BJ (cell line): ENCODE results near the gene LARP6. TPM values are rescaled to one million over a fixed set of nuclear protein-coding genes. Genes with fewer than 3 reads are reported as not detected.

Experiments
- CTCF ChIA-PET: fragments of 350-600 bp; formaldehyde crosslinking; extraction: SDS; loops from one replicate; lab custom pipeline; 2021; ENCODE audit warnings: antibody characterized with exemption, inconsistent platforms; lab: Yijun Ruan, JAX
- POLR2A ChIA-PET: fragments of 300-600 bp; sonication (Branson Sonifier 250); formaldehyde crosslinking; extraction: SDS; loops from one replicate; lab custom pipeline; 2021; ENCODE audit warnings: antibody characterized with exemption; lab: Charles Lee
- DNase-seq: peaks from one replicate; pipeline ENCODE4 v3.0.0-alpha.2; 2011; ENCODE audit warnings: low read depth
- H3K27me3 ChIP-seq: 2 replicates; pipeline ENCODE4 v1.6.0; 2011; ENCODE audit warnings: low read length; ENCODE audit not compliant: control insufficient read depth, insufficient read depth
- H3K36me3 ChIP-seq: 2 replicates; pipeline ENCODE4 v1.5.1; 2011; ENCODE audit warnings: low read length; ENCODE audit not compliant: control insufficient read depth, insufficient read depth
- H3K4me3 ChIP-seq: 2 replicates; pipeline ENCODE4 v1.5.1; 2011; ENCODE audit warnings: low read depth, mild to moderate bottlenecking, control low read depth, low read length
- CTCF ChIP-seq: IDR thresholded peaks from 2 replicates; pipeline ENCODE4 v1.5.1; 2011; ENCODE audit warnings: low read depth, mild to moderate bottlenecking, control low read depth, inconsistent platforms, low read length, moderate library complexity; ENCODE audit not compliant: insufficient read depth
- polyA plus RNA-seq: library from polyadenylated mRNA; depleted of rRNA; stranded (reverse); fragments of >200 nt; gene quantifications from 2 replicates; pipeline ENCODE4 v1.2.3, GENCODE V29; 2011

Gene LARP6
- polyA plus RNA-seq, 1 experiment: 108 TPM

DNA sequence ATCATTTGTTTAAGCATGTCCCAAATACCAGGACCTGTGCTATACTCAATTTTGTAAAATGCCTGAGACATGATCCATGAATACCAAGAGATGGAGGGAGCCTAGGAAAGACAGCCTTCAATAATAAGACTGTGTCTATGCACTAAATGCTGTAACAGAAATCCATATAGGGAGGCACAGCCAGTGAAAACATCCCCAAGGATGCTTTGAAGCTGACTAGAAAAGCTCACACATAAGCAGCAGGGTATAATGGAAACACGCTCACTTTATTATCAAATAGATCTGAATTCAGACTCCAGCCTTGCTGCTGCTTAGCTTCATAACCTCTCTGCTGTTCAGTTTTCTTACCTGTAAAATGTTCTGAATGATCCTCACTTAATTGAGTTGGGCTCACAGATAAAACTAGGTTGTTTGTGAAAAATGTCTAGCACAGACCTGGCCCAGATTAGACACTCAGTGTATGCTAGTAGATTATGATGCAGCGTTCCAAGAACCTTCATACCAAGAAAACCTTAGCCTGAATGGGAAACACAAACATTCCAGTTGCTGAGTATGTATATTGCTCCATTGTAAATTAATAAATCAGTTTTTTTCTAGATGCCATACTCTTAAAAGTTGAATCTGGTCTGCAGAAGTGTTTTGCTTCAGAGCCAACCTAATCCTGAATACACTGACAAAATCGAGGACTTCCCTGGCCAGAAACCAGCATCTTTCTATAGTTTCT, 3.8 kb upstream of the LARP6 start:
- CTCF ChIA-PET: interaction anchor here (1.4 to 5.7 kb wide), 3 partner anchors 11 to 24 kb away, joined by 3 to 35 read pairs (median 14); no protein-coding TSS in a partner anchor
- H3K4me3 ChIP-seq: no peak overlapping the region
- POLR2A ChIA-PET: interaction anchor here (0.6 kb wide), 1 partner anchor 1692 kb away, joined by 9 read pairs; no protein-coding TSS in a partner anchor
- no peak for DNase-seq
- H3K36me3 ChIP-seq: no peaks in the 10 kb centered on the region
- TF ChIP-seq CTCF: no peak
- H3K27me3 ChIP-seq: no peaks in the 10 kb centered on the region

DNA sequence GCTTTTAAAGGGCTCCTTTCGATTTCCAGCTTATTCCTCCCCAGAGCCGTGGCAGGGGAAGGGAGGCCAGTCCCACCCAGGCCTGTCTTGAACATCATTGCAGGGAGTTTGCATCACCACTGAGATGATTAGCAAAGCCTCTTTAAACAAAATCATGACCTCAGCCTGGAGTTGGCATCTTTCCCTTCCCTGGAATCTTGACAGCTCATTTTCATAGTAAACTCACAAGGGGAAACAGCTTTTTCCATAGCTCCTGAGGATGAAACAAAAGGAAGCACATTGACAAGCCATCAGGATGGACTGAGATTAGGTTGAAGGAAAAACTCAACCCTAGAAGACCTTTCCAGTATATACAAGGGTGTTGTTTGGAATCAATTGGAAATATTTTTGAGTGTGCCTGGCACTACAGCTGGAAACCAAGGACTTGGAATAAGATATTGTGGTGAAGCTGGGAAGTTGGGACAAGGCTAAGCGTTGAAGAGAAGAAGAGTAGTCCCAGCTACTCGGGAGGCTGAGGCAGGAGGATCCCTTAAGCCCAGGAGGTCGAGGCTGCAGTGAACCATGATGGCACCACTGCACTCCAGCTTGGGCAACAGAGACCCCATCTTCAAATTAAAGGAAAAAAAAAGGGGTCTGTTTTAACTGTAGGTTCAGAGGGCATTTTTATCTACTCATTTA, 3.1 kb upstream of the LARP6 start:
- DNase-seq: peak; percentile 98
- no peaks in the 10 kb centered on the region for H3K27me3 ChIP-seq
- H3K4me3 ChIP-seq: no peak overlapping the region
- TF ChIP-seq CTCF: no peak
- CTCF ChIA-PET: interaction anchor here (1.1 to 5.7 kb wide), 4 partner anchors 12 to 45 kb away, joined by 3 to 35 read pairs (median 10); no protein-coding TSS in a partner anchor
- POLR2A ChIA-PET: interaction anchor here (0.6 kb wide), 1 partner anchor 1692 kb away, joined by 9 read pairs; no protein-coding TSS in a partner anchor
- no peaks in the 10 kb centered on the region; the same call in 1 of the 2 replicates for H3K36me3 ChIP-seq

GRCh38 chr15:70856177-70856883, 2.4 kb upstream of the LARP6 start:
- Histone ChIP-seq H3K27me3 (no peaks in the 10 kb centered on the region), H3K4me3 (no peak overlapping the region), H3K36me3 (peaks cover 2% of the 10 kb centered on the region; the same call in 1 of the 2 replicates)
- ChIA-PET CTCF (interaction anchor here (0.6 to 5.7 kb wide), 6 partner anchors 12 to 851 kb away, joined by 3 to 35 read pairs (median 6); no protein-coding TSS in a partner anchor), POLR2A (no interaction called here)
- no peak for TF ChIP-seq CTCF
- no peak for DNase-seq

DNA sequence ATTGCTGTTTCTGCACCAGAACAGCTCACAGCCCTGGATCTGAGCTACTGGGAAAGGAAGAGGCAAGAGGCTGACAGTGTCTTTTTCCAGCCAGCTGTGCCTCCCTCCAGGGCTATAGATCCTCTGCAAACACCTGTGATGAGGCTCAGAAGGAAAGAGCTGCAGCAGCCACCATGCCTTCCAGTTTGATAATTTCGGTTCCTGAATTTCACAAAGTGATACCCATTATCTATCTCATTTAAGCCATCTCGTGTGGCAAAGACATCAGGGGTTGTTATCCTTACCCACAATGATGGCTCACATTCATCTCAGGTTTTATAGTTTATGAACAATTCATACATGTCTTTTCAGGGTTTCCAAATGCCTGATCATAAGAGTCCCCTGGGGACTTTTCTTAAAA, 1.8 kb upstream of the LARP6 start:
- no peak for DNase-seq
- POLR2A ChIA-PET: no interaction called here
- no peak overlapping the region for H3K4me3 ChIP-seq
- no peaks in the 10 kb centered on the region for H3K27me3 ChIP-seq
- peaks cover 2% of the 10 kb centered on the region; the same call in 1 of the 2 replicates for H3K36me3 ChIP-seq
- TF ChIP-seq CTCF: no peak
- CTCF ChIA-PET: interaction anchor here (1.1 to 5.7 kb wide), 5 partner anchors 13 to 44 kb away, joined by 3 to 35 read pairs (median 8); no protein-coding TSS in a partner anchor
